KMS-11 (cell line): ENCODE data around the gene GLRA1.
"Not testable (repeated sequence)": the region's sequence is repeated elsewhere in the genome, so short reads cannot be mapped to it uniquely, and the experiment has no call there.

Experiments
- H2AFZ ChIP-seq: fragments of 200-600 bp; sonication (generic); 2 replicates; pipeline ENCODE4 v1.6.1; 2016; ENCODE audit warnings: antibody characterized with exemption, mixed run types, low read depth
- H3K27ac ChIP-seq: fragments of 200-600 bp; sonication (generic); 2 replicates; pipeline ENCODE4 v1.6.1; 2016; ENCODE audit warnings: mild to moderate bottlenecking, mixed run types
- H3K27me3 ChIP-seq: fragments of 200-600 bp; sonication (generic); 2 replicates; pipeline ENCODE4 v1.6.1; 2017; ENCODE audit warnings: mild to moderate bottlenecking, low read depth, mixed run types, moderate library complexity; ENCODE audit not compliant: insufficient read depth
- H3K36me3 ChIP-seq: fragments of 200-600 bp; sonication (generic); 2 replicates; pipeline ENCODE4 v1.6.1; 2017; ENCODE audit warnings: mild to moderate bottlenecking, mixed run types; ENCODE audit not compliant: insufficient read depth
- H3K4me1 ChIP-seq: fragments of 200-600 bp; sonication (generic); 2 replicates; pipeline ENCODE4 v1.6.1; 2016; ENCODE audit warnings: mild to moderate bottlenecking, low read depth, mixed run types; ENCODE audit not compliant: poor library complexity, severe bottlenecking
- H3K4me2 ChIP-seq: fragments of 200-600 bp; sonication (generic); 2 replicates; pipeline ENCODE4 v1.7.0; 2016; ENCODE audit warnings: mild to moderate bottlenecking, mixed run types
- H3K4me3 ChIP-seq: fragments of 200-600 bp; sonication (generic); IDR thresholded peaks from 2 replicates; pipeline ENCODE4 v1.6.1; 2017; ENCODE audit warnings: low read depth, low read length, mixed read lengths; ENCODE audit not compliant: insufficient read depth
- H3K79me2 ChIP-seq: fragments of 200-600 bp; sonication (generic); 2 replicates; pipeline ENCODE4 v1.6.1; 2016; ENCODE audit warnings: low read depth, mixed run types; ENCODE audit not compliant: insufficient read depth
- H3K9ac ChIP-seq: fragments of 200-600 bp; sonication (generic); 2 replicates; pipeline ENCODE4 v1.6.1; 2016; ENCODE audit warnings: mild to moderate bottlenecking, mixed run types
- H4K20me1 ChIP-seq: fragments of 200-600 bp; sonication (generic); 2 replicates; pipeline ENCODE4 v1.6.1; 2016; ENCODE audit warnings: mild to moderate bottlenecking, mixed run types; ENCODE audit not compliant: insufficient read depth
- TF ChIP-seq, protein P1 (sequence below): fragments of 200-600 bp; sonication (generic); conservative IDR thresholded peaks from 2 replicates; pipeline ENCODE4 v1.6.1; 2017; ENCODE audit warnings: low read depth, mild to moderate bottlenecking, antibody characterized with exemption, low read length, moderate library complexity, mixed read lengths

Gene GLRA1

DNA sequence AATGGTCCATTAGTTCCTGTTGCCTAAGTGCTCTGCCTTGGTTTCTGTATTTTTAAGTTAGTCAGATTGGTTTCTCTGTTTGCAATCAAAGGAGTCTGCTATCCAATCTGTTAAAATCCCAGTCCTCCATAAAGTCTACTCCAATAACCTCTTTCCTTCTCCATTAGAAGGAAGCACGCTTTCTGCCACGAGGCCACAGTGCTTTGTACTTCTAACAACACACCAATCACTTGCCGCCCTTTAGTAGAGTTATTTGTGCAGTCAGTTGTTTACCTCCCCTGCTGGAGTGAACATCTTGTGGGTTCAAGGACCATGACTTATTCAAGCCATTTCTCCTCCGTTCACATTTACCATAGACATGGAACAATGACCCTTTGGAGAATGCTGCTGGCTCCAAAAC is 69.0 kb downstream of the GLRA1 start:
- Histone ChIP-seq H3K4me1 (no peaks in the 10 kb centered on the region), H2AFZ (no peak overlapping the region), H3K9ac (no peak overlapping the region), H3K4me3 (no peak overlapping the region), H3K27ac (no peak overlapping the region), H4K20me1 (no peaks in the 10 kb centered on the region), H3K79me2 (no peaks in the 10 kb centered on the region), H3K36me3 (no peaks in the 10 kb centered on the region), H3K4me2 (no peak overlapping the region), H3K27me3 (no peaks in the 10 kb centered on the region)
- TF ChIP-seq, protein P1, sequence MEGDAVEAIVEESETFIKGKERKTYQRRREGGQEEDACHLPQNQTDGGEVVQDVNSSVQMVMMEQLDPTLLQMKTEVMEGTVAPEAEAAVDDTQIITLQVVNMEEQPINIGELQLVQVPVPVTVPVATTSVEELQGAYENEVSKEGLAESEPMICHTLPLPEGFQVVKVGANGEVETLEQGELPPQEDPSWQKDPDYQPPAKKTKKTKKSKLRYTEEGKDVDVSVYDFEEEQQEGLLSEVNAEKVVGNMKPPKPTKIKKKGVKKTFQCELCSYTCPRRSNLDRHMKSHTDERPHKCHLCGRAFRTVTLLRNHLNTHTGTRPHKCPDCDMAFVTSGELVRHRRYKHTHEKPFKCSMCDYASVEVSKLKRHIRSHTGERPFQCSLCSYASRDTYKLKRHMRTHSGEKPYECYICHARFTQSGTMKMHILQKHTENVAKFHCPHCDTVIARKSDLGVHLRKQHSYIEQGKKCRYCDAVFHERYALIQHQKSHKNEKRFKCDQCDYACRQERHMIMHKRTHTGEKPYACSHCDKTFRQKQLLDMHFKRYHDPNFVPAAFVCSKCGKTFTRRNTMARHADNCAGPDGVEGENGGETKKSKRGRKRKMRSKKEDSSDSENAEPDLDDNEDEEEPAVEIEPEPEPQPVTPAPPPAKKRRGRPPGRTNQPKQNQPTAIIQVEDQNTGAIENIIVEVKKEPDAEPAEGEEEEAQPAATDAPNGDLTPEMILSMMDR = no peak

DNA sequence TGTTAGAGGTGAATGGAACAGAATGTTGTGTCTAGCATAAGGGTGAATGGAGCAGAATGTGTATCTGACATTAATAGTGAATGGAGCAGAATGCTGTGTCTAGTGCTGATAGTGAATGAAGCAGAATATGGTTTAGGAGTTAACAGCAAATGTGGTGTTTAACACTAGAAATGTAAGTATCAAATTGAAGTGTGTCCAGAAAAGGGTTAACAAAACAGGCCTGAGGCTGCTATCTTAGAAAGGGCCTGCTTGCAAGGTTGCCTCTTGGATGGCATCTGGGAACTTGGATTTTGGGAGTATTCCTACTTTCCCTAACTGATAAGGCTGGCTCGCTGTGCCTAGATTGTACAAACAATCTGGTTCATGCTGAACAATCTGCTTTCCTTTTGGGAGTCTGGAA is 76.8 kb downstream of the GLRA1 start:
- H3K9ac ChIP-seq = no peak overlapping the region
- H4K20me1 ChIP-seq = no peaks in the 10 kb centered on the region
- no peak overlapping the region for H2AFZ ChIP-seq
- no peak overlapping the region for H3K4me3 ChIP-seq
- H3K27ac ChIP-seq = no peak overlapping the region
- no peaks in the 10 kb centered on the region for H3K27me3 ChIP-seq
- no peaks in the 10 kb centered on the region for H3K79me2 ChIP-seq
- H3K4me1 ChIP-seq = no peaks in the 10 kb centered on the region
- H3K36me3 ChIP-seq = no peaks in the 10 kb centered on the region
- TF ChIP-seq, protein P1 = no peak
- H3K4me2 ChIP-seq = no peak overlapping the region

DNA sequence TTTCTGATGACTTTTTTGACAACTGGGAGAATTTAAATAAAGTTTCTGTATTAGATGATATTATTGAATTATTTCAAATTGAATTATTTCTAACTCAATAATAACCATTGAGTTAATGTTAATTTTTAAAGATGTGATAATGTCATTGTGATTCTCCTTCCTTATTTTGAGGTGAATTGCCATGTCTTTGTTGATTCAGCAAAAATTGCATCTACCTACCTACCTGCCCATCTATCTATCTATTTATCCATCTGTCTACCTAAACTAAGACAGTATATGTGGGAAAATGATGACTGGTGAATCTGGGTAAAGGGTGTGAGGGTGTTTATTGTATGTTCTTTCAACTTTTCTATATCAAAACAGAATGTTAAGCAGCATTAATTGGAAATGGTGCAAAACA is 77.9 kb downstream of the GLRA1 start:
- no peaks in the 10 kb centered on the region for H3K79me2 ChIP-seq
- H3K27ac ChIP-seq = no peak overlapping the region
- no peaks in the 10 kb centered on the region for H4K20me1 ChIP-seq
- TF ChIP-seq, protein P1 = no peak
- no peak overlapping the region for H3K4me3 ChIP-seq
- no peak overlapping the region for H2AFZ ChIP-seq
- H3K4me2 ChIP-seq = no peak overlapping the region
- H3K36me3 ChIP-seq = no peaks in the 10 kb centered on the region
- no peak overlapping the region for H3K9ac ChIP-seq
- H3K4me1 ChIP-seq = no peaks in the 10 kb centered on the region
- no peaks in the 10 kb centered on the region for H3K27me3 ChIP-seq

DNA sequence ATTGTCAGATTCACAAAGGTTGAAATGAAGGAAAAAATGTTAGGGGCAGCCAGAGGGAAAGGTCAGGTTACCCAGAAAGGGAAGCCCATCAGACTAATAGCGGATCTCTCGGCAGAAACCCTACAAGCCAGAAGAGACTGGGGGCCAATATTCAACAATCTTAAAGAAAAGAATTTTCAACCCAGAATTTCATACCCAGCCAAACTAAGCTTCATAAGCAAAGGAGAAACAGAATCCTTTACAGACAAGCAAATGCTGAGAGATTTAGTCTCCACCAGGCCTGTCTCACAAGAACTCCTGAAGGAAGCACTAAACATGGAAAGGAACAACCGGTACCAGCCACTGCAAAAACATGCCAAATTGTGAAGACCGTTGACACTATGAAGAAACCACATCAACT is 91.8 kb downstream of the GLRA1 start:
- not testable (repeated sequence) for H3K36me3 ChIP-seq, H4K20me1 ChIP-seq, H3K27me3 ChIP-seq, H3K4me3 ChIP-seq, H2AFZ ChIP-seq, H3K4me1 ChIP-seq, H3K4me2 ChIP-seq, H3K9ac ChIP-seq, H3K79me2 ChIP-seq, H3K27ac ChIP-seq

DNA sequence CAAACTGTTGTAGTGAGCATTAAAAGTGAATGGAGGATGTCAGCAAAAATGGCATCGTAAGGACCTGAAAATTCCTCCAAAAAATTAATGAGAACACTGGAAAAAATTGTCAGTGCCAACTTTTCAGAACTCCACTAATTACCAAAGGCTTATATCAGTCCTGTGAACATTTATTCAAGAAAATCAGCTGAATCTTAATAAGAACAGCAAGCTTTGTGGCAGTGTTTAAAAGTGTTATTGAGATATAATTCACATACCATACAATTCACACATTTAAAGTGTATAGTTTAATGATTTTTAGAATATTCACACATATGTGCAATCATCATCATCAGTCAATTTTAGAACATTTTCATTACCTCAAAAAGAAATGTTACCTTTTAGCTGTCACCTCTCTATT is 95.3 kb downstream of the GLRA1 start:
- Histone ChIP-seq H2AFZ (no peak overlapping the region), H3K9ac (no peak overlapping the region), H3K4me2 (no peak overlapping the region), H3K36me3 (no peaks in the 10 kb centered on the region), H3K27me3 (no peaks in the 10 kb centered on the region), H3K79me2 (no peaks in the 10 kb centered on the region), H3K27ac (no peak overlapping the region), H4K20me1 (no peaks in the 10 kb centered on the region), H3K4me3 (no peak overlapping the region), H3K4me1 (no peaks in the 10 kb centered on the region)
- TF ChIP-seq, protein P1 = no peak
